Activated naive CD8-positive, alpha-beta T cell treated with anti-CD3 and anti-CD28 coated beads for 36 hours (primary cell): ENCODE data around the gene DNAL1. TPM values are rescaled to one million over a fixed set of nuclear protein-coding genes. Genes with fewer than 3 reads are reported as not detected.
"Not testable (repeated sequence)": the region's sequence is repeated elsewhere in the genome, so short reads cannot be mapped to it uniquely, and the experiment has no call there.

Source experiments
- DNase-seq: peaks from one replicate; pipeline ENCODE4 v3.0.0; 2021
- H3K27ac Mint-ChIP-seq: one replicate; pipeline ENCODE4 v1.8.0; 2022; ENCODE audit warnings: mild to moderate bottlenecking, moderate library complexity, mixed read lengths
- H3K27me3 Mint-ChIP-seq: one replicate; pipeline ENCODE4 v1.8.0; 2022; ENCODE audit warnings: mild to moderate bottlenecking, mixed read lengths
- H3K36me3 Mint-ChIP-seq: one replicate; pipeline ENCODE4 v1.8.0; 2021; ENCODE audit warnings: mild to moderate bottlenecking, mixed read lengths
- H3K4me1 Mint-ChIP-seq: one replicate; pipeline ENCODE4 v1.8.0; 2021; ENCODE audit warnings: mixed read lengths
- H3K4me3 Mint-ChIP-seq: one replicate; pipeline ENCODE4 v1.8.0; 2022; ENCODE audit warnings: mild to moderate bottlenecking, moderate library complexity, mixed read lengths
- H3K9me3 Mint-ChIP-seq: one replicate; pipeline ENCODE4 v1.8.0; 2022; ENCODE audit warnings: mixed read lengths
- total RNA-seq, 2 experiments: library from RNA; stranded (reverse); gene quantifications; one replicate each; pipeline ENCODE4 v1.2.3, GENCODE V29; 2021

DNAL1 gene
- total RNA-seq, 2 experiments from 2014 or later, result 7.7 to 11.9 TPM

DNA sequence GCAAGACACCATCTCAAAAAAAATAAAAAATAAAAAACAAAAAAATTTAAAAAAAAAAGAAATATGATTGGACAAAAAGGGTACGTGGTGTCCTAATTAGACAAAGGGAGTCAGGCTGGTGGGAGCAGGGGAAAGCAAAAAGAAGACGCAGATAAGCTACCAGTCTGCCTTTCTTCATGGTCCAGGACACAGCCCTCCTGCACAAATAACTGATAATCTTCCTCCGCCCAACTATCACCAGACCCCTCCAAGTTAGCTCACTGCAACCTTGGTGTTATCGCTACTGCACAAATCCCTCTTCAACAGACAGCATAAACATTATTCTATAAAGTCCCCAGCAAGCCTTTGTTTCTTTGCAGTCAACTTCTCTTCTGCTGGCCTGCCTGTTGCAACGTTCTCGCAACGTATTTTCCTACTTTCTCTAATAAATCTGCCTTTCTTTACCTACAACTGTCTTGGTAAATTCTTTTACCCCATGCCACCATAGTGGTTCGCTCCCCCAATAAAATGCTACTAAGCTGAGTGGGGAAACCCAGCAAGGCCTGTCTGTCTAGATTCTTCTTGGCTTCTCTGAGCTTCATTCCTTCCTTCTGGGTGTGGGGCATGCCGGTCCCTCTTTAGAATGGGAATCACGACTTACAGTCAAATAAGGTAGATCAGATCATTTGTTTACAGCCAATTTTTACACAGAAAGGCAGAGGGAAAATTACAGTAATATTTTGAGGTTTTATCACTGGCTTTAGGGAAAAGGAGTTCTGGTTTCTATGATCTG is 14.6 kb upstream of the DNAL1 start:
- peaks cover 15% of the 10 kb centered on the region for H3K27me3 Mint-ChIP-seq
- H3K27ac Mint-ChIP-seq, result no peak overlapping the region
- no peak for DNase-seq
- H3K4me1 Mint-ChIP-seq, result peaks cover 5% of the 10 kb centered on the region
- no peaks in the 10 kb centered on the region for H3K36me3 Mint-ChIP-seq
- no peaks in the 10 kb centered on the region for H3K9me3 Mint-ChIP-seq
- no peak overlapping the region for H3K4me3 Mint-ChIP-seq

DNA sequence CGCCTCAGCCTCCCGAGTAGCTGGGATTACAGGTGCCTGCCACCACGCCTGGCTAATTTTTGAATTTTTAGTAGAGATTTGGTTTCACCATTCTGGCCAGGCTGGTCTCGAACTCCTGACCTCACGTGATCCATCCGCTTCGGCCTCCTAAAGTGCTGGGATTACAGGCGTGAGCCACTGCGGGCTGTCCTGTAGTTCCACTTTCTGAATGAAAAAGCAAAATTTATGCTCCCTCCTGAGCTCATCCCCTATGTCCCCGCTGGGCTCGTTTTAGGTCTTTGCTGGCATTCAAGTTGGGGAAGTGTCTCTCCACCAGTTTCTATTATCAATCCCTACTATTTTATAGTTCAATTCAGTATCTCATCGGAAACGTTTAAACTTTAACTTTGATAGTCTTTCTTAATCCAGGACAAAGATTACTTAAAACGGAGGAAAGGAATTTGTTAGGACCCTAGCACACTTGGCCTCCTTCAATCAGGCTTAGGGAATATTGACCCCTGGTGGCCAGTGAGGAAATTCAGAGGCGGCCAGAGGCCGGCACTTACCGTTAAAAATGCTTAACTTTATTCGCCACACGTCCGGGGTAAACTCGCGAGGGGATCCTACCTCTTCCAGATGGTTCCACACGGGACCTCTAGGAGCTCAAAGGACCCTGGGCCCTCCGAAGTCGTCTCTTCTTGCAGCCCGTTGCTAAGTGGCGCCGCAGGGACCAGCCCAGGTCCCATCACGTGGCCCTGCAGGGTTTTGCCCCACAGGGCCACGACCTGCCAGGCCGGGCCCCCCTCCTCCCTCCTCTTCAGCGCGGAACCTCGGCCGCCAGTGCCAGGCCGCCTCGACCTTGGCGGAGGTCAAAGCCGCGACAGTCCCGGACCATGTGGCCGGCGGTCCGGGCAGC is 11.4 kb upstream of the DNAL1 start:
- H3K9me3 Mint-ChIP-seq, result no peaks in the 10 kb centered on the region
- H3K4me1 Mint-ChIP-seq, result peaks cover 5% of the 10 kb centered on the region
- H3K4me3 Mint-ChIP-seq, result peak overlapping the region; percentile 64
- no peak overlapping the region for H3K27ac Mint-ChIP-seq
- H3K27me3 Mint-ChIP-seq, result peaks cover 12% of the 10 kb centered on the region
- no peaks in the 10 kb centered on the region for H3K36me3 Mint-ChIP-seq
- peak; percentile 50 for DNase-seq

DNA sequence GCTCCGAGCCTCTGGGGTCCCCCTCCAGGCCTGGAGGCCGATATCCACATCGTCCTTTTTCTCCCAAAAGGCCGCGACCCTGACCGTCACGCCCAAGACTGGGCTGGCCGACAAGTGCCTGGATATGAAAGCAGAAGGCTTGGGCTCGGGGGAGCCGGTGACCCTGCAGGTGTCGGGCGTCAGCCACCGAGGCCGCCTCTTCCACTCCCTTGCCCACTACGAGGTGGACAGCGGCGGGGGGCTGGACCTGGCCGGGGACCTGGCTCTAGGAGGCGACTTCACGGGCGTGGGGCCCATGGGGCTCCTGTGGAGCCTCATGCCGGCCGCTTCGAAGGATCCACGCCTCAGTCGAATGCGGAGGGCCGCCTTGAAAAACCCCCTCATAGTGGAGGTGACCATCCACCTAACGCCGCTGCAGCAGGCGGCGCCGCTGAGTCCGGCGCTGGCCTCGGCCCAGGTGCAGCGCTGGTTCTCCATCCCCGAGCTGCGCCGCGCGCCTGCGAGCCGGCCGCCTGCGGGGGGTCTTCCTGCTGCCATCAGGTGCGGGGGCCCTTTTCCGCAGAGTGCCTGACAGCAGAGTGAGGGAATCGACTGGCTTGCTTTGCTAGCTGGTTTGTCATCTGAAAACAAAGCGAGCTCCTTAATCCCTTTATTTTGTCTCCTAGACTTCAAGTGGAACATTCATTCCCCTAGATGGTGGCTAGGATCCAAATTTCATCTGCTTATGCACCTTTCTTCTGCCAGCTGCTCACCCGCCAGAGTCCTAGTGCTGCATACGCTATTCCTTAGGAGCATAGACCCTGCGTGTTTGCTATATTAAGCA is 10.6 kb upstream of the DNAL1 start:
- peaks cover 12% of the 10 kb centered on the region for H3K27me3 Mint-ChIP-seq
- peak overlapping the region; percentile 20 for H3K27ac Mint-ChIP-seq
- H3K4me1 Mint-ChIP-seq, result peaks cover 11% of the 10 kb centered on the region
- H3K36me3 Mint-ChIP-seq, result no peaks in the 10 kb centered on the region
- H3K9me3 Mint-ChIP-seq, result no peaks in the 10 kb centered on the region
- peak; percentile 23 for DNase-seq
- peak overlapping the region; percentile 64 for H3K4me3 Mint-ChIP-seq

DNA sequence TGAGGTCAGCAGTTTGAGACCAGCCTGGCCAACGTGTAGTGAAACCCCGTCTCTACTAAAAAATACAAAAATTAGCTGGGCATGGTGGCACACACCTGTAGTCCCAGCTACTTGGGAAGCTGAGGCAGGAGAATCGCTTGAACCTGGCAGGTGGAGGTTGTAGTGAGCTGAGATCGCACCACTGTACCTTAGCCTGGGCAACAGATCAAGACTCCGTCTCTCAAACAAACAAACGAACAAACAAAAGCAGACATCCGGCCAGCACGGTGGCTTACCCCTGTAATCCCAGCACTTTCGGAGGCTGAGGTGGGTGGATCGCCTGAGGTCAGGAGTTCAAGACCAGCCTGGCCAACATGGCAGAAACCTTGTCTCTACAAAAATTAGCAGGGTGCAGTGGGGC is 8.4 kb upstream of the DNAL1 start:
- not testable (repeated sequence) for H3K9me3 Mint-ChIP-seq, H3K27me3 Mint-ChIP-seq, H3K4me3 Mint-ChIP-seq, H3K36me3 Mint-ChIP-seq, DNase-seq, H3K27ac Mint-ChIP-seq
- H3K4me1 Mint-ChIP-seq, result peaks cover 12% of the 10 kb centered on the region

DNA sequence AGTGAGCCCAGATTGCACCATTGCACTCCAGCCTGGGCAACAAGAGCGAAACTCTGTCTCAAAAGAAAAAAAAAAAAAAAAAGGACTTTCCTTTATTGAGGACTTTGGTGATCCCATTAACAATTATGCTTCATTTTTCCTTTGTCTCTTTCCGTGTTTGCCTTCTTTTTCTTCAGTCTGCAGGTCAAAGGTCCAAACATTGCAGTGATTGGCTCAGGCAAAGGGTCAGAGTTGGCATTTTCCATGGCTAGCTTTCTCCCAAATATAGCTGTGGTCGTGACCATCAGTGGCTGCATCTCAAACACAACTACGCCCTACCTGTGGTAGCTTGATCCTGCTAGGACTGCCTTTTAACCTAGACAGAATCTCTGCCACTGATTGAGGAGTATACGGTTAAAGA is 7.0 kb upstream of the DNAL1 start:
- H3K27ac Mint-ChIP-seq, result no peak overlapping the region
- H3K9me3 Mint-ChIP-seq, result no peaks in the 10 kb centered on the region
- no peak overlapping the region for H3K4me3 Mint-ChIP-seq
- DNase-seq, result no peak
- peaks cover 12% of the 10 kb centered on the region for H3K4me1 Mint-ChIP-seq
- H3K27me3 Mint-ChIP-seq, result peaks cover 7% of the 10 kb centered on the region
- no peaks in the 10 kb centered on the region for H3K36me3 Mint-ChIP-seq

DNA sequence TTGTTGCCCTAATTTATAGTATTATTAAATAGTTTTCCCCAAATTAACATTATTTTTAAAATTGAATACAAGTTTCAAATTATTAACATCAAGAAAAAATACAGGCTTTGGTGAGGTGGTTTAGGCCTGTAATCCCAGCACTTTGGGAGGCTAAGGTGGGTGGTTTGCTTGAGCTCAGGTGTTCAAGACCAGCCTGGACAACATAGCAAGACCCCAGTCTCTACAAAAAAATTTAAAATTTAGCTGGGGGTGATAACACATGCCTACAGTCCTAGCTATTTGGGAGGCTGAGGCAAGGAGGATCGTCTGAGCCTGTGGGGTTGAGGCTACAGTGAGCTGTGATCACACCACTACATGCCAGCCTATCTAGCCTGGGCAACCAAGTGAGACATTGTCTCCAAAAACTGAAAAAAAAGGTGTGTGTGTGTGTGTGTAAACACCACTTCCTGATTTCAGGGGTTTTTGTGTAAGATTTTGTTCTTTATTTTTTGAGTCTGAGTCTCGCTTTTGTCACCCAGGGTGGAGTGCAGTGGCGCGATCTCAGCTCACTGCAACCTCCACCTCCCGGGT is 3.9 kb upstream of the DNAL1 start:
- H3K4me1 Mint-ChIP-seq, result peaks cover 20% of the 10 kb centered on the region
- H3K36me3 Mint-ChIP-seq, result no peaks in the 10 kb centered on the region
- no peak overlapping the region for H3K4me3 Mint-ChIP-seq
- no peak overlapping the region for H3K27ac Mint-ChIP-seq
- H3K27me3 Mint-ChIP-seq, result no peaks in the 10 kb centered on the region
- H3K9me3 Mint-ChIP-seq, result no peaks in the 10 kb centered on the region
- DNase-seq, result no peak

DNA sequence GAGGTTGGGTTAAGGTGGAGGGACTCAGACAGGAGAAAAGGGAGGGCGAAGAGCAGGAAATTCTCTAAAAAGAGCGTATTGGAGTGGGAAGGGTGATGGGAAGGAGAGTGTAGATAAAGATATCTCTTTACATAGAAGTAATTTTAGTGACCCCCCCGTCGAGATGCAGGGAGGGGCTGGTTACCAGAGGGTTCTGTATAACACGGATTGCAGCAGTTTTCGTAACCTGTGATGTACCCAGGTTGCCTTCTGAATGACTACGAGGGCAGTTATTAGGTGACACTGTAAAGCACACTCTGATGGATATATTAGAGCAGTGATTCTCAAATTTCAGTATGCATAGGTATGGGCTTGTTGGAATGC is 443 bp downstream of the DNAL1 start:
- Mint-ChIP-seq H3K4me1 (peaks cover 21% of the 10 kb centered on the region), H3K27me3 (no peaks in the 10 kb centered on the region), H3K9me3 (no peaks in the 10 kb centered on the region), H3K4me3 (peak overlapping the region; percentile 90), H3K36me3 (no peaks in the 10 kb centered on the region), H3K27ac (peak overlapping the region; percentile 91)
- DNase-seq, result no peak

DNA sequence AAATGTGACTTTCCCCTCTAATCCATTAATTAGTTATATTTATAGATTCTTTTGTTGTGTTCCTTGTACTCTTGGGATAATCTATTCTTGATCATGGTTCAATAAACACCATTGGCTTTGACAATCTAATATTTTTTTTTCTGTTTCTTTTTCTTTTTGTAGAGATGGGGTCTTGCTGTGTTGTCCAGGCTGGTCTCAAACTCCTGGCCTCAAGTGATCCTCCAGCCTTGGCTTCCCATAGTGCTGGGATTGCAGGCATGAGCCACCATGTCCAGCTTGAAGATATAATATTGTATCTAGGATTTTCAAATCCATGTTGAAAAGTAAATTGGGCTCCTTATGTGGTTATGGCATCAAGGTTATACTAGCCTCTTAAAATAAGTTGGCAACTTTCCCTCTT is 6.2 kb downstream of the DNAL1 start:
- Mint-ChIP-seq H3K4me3 (no peak overlapping the region), H3K27ac (no peak overlapping the region), H3K36me3 (peaks cover 6% of the 10 kb centered on the region), H3K27me3 (no peaks in the 10 kb centered on the region), H3K4me1 (peaks cover 8% of the 10 kb centered on the region), H3K9me3 (no peaks in the 10 kb centered on the region)
- no peak for DNase-seq

DNA sequence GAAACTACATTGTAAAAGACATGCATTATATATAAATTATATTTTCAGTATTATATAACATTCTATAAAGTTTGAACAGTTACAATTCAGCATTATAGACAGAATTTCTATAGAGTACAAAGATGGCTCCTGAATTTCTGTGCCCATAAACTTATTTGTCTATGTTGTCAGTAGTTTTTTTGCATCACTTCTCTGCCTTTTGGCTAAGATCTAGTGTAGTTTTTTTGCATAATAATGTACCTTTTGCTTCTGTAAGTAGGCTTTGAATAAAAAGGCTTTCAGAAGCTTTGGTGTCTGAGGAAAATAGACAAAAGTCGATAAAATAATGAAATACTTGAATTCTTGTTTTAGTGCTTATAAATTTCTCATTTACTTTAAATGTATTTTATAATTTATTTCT is 11.1 kb downstream of the DNAL1 start:
- DNase-seq, result no peak
- Mint-ChIP-seq H3K4me1 (peaks cover 1% of the 10 kb centered on the region), H3K4me3 (no peak overlapping the region), H3K27ac (no peak overlapping the region), H3K27me3 (no peaks in the 10 kb centered on the region), H3K36me3 (peaks cover 6% of the 10 kb centered on the region), H3K9me3 (no peaks in the 10 kb centered on the region)

DNA sequence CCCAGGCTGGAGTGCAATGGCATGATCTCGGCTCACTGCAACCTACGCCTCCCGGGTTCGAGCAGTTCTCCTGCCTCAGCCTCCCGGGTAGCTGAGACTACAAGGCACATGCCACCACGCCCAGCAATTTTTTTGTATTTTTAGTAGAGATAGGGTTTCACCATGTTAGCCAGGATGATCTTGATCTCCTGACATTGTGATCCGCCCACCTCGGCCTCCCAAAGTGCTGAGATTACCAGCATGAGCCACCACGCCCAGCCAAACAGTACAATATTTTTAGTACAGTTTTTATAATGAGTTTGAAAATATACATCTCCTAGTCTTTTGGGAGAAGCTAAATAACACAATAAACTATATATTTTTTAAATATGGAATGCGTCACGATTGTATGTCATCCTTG is 14.4 kb downstream of the DNAL1 start:
- not testable (repeated sequence) for H3K4me3 Mint-ChIP-seq, H3K27me3 Mint-ChIP-seq, H3K36me3 Mint-ChIP-seq, DNase-seq, H3K9me3 Mint-ChIP-seq, H3K27ac Mint-ChIP-seq, H3K4me1 Mint-ChIP-seq

DNA sequence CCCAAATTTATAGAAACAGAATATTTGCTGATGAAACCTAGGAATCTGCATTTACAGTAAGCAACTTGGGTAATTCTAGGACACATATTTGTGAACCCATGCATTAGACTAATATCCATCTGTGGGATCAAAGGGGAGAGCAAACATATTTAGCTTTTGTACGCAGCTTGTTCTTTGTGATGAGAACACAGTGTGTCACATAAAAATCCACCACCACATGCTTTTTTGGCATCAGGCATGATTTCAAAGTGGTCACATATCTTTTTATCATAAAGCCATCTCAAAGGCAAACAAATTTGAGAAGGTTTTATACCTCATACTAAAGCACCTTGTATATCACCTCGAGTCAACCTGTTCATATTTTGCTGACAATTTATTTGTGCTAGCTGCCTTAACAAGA is 15.7 kb downstream of the DNAL1 start:
- Mint-ChIP-seq H3K27me3 (no peaks in the 10 kb centered on the region), H3K4me3 (no peak overlapping the region), H3K36me3 (no peaks in the 10 kb centered on the region), H3K4me1 (no peaks in the 10 kb centered on the region), H3K27ac (no peak overlapping the region), H3K9me3 (no peaks in the 10 kb centered on the region)
- DNase-seq, result no peak

DNA sequence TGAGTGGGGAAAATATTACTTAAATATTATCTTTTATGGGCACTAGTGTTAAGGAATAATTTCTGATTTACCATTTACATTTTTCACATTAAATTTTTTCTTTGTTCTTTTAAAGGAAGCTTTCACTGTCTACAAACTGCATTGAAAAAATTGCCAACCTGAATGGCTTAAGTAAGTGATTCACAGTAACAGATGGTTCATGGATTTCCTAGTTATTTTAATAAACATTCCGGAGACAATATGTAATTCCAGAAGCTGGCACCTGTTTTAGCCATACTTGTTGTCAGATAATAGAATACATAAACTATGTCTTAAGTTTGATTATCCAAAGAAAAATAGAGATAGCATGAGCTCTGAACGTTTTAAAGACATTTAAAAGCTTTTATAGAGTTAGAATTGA is 17.1 kb downstream of the DNAL1 start:
- H3K27me3 Mint-ChIP-seq, result no peaks in the 10 kb centered on the region
- no peaks in the 10 kb centered on the region for H3K4me1 Mint-ChIP-seq
- H3K27ac Mint-ChIP-seq, result no peak overlapping the region
- DNase-seq, result no peak
- H3K4me3 Mint-ChIP-seq, result no peak overlapping the region
- H3K36me3 Mint-ChIP-seq, result peaks cover 2% of the 10 kb centered on the region
- H3K9me3 Mint-ChIP-seq, result no peaks in the 10 kb centered on the region

DNA sequence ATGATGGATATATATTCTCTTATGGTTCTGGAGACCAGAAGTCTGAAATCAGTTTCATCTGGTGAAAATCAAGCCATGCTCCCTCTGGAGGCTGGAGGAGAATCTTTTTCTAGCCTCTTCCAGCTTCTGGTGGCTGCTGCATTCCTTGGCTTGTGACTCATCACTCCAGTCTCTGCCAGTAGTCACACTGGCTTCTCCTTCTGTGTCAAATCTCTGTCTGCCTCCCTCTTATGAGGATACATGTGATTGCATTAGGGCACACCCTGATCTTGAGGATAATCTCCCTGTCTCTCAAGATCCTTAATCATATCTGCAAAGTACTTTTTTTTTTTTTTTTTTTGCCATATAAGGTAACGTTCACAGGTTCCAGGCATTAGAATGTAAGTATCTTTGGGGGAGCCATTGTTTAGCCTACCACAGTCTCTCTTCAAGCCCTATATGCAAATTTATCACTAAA is 17.7 kb downstream of the DNAL1 start:
- H3K4me1 Mint-ChIP-seq, result no peaks in the 10 kb centered on the region
- no peak overlapping the region for H3K4me3 Mint-ChIP-seq
- H3K9me3 Mint-ChIP-seq, result no peaks in the 10 kb centered on the region
- no peak for DNase-seq
- peaks cover 2% of the 10 kb centered on the region for H3K36me3 Mint-ChIP-seq
- H3K27ac Mint-ChIP-seq, result no peak overlapping the region
- no peaks in the 10 kb centered on the region for H3K27me3 Mint-ChIP-seq

DNA sequence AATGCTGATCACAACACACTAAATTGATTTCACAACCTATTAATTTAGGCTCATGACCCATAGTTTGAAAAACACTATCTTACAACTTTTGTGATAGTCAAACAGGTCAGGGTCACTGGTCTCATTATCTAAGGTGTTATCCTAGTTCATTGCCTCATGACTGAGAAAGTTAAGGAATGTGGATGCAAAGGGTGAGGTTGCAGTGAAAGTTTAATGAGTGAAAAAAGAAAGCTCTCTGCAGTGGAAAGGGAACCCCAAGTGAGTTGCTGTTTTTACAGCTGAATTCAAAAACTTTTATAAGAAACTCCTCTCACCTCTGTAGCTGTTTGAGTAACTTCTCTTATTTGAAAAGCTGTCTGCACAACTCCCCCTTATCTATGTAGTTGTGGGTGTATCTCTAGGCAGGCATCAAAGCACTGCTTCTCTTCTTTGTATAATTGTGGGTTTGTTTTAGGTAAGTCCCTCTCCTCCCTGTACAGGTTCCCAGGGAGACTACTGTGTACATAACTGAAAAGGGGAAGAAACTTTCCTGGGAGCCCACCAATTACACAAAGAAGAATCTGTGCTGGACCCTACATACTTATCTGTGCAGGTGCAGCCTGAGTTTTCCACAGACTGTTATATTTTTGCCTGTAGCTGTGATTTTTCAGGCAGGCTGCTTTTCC is 18.9 kb downstream of the DNAL1 start:
- DNase-seq, result no peak
- H3K27me3 Mint-ChIP-seq, result no peaks in the 10 kb centered on the region
- peaks cover 2% of the 10 kb centered on the region for H3K36me3 Mint-ChIP-seq
- no peak overlapping the region for H3K4me3 Mint-ChIP-seq
- no peaks in the 10 kb centered on the region for H3K4me1 Mint-ChIP-seq
- no peaks in the 10 kb centered on the region for H3K9me3 Mint-ChIP-seq
- H3K27ac Mint-ChIP-seq, result no peak overlapping the region
